ENCODE measurements around the gene TOM1L1.

- no peak for TF ChIP-seq POLR2AphosphoS5 (IDR thresholded peaks at IDR 0.05; ENCODE audit: low read depth)
- TF ChIP-seq, protein P1, sequence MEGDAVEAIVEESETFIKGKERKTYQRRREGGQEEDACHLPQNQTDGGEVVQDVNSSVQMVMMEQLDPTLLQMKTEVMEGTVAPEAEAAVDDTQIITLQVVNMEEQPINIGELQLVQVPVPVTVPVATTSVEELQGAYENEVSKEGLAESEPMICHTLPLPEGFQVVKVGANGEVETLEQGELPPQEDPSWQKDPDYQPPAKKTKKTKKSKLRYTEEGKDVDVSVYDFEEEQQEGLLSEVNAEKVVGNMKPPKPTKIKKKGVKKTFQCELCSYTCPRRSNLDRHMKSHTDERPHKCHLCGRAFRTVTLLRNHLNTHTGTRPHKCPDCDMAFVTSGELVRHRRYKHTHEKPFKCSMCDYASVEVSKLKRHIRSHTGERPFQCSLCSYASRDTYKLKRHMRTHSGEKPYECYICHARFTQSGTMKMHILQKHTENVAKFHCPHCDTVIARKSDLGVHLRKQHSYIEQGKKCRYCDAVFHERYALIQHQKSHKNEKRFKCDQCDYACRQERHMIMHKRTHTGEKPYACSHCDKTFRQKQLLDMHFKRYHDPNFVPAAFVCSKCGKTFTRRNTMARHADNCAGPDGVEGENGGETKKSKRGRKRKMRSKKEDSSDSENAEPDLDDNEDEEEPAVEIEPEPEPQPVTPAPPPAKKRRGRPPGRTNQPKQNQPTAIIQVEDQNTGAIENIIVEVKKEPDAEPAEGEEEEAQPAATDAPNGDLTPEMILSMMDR (IDR thresholded peaks at IDR 0.05; ENCODE audit: insufficient read depth, low read length), result no peak
- TF ChIP-seq REST (IDR thresholded peaks at IDR 0.05; ENCODE audit: insufficient replicate concordance, low read depth), result no peak
Observed at GRCh38 chr17:54933921-54934320, 33.3 kb downstream of the TOM1L1 start.
